Stimulated activated CD8-positive, alpha-beta memory T cell treated with anti-CD3 and anti-CD28 coated beads, Interleukin-15, amount 100 ng/mL, for 4 hours (primary cell): Measurements from ENCODE around the gene RBMS1.

Experiments used
- DNase-seq, 2 donors: peaks; one replicate each; pipeline ENCODE4 v3.0.0-alpha.2; 2020; ENCODE audit warnings: low read depth in 2 of 2

RBMS1 gene

DNA sequence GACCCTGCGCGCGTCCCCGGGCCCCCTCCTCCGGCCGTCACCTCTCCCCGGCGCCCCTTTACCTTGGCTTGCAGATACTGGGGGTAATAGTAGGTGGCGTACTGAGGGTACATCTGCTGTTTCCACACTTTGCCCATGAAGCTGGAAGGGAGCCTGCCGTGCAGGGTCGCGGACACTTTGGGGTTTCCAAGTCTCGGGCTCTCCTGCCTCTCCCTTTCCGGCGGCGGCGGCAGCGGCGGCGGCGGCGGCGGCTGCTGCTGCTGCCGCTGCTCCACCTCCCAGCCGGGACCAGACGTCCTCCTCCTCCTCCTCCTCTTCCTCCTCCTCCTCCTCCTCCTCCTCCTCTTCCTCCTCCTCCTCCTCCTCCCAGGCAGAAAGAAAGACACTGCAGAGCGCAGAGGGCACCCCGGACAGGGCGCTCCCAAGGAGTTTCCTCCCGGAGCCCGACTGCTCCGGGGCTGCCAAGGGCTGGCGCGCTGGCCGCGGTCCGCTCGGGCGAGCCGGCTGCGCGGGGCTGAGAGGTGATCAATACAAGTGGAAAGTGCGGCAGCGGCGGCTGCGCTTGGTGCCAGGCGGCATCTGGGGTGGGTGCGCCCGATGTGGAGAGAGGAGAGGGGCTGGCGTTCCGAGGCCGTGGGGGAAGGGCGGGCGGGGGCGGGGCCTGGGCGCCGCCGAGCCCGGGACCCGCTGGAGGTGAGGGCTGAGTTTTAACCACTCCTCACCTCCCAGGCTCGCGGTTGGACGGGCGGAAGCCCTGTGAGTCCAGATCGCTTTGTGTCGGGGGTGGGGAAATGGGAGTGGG lies at the start of gene RBMS1:
Gene RBMS1, minus strand, starts transcription at position 581 of the 802 bp plus-strand sequence. Its CDS starts 444 bp downstream, at position 137.
- peak; percentile 10 to 24 for DNase-seq

GRCh38 chr2:160541745-160542144 lies 48.1 kb upstream of the RBMS1 start:
- DNase-seq = no peak

DNA sequence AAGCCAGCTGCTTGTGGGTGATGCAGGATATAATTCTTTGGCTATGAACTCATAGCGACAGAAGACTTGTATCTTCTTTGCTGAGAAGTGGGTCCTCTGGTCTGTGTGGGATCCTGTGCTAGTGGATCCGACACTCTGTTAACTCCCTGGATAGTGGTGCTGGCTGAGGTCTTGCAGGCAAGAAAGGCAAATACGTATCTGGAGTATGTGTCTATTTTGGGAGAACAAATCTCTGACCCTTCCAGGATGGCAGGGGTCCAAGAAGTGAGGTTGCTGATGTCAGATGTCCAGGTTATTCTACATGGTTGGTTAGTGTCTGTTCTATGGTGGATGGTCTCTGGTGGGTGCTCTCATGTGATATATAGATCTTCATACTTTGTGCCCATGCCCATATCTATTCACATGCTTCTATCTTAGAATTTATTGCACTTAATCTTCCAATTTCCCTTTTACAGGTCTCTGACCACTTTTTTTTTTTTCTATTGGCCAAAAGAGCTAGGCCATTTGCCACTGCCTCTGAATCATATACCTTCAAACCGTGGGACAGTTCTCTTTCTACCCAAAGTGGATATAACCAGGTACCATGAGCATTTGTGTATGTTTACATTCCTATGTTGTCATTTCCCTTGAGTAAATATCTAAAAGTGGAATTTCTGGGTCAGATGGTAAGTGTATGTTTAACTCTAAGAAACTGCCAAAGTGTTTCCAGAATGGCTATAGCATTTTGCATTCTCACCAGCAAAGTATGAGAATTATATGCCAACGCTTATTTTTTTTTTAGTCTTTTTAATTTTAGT lies 45.1 kb upstream of the RBMS1 start:
- DNase-seq = no peak

DNA sequence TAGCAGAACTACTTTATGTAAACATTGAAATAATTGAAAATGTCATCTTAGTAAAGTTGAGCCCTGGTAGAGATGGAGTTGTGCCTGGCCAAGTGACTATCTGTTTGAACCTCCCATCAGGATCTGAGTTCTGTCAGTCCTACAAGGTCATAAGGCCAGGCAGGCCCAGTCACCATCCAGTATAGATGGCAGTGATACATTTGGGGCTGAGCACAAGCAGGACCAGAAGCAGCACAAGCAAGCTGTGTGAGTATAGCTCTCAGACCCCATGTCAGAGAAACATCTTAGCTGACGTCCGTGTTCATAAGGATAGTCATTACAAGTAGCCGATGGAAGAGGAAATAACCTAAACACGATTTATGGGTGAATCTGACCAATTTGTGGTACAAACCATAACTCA lies 44.5 kb upstream of the RBMS1 start:
- DNase-seq = no peak

DNA sequence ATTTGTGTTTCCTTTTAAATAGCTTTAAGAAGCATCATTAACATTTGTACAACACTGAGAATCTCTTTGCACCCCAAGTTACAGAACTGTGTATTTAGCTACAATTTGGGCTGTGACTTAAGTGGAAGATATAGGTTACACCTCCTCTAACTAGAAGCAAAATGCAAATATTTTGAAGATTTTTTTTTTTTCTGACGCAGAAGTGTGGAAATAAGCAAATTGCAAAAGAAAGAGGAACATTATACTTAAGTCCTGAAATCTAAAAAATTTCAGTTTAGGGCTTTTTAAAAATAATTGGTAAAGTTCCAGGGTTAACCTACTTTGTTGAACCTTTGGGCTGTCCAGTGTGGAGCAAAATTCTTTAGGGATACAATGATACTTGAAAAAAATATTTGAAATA lies 41.4 kb upstream of the RBMS1 start:
- DNase-seq = no peak

- DNase-seq = no peak
Measured at GRCh38 chr2:160534249-160534648, 40.6 kb upstream of the RBMS1 start.

DNA sequence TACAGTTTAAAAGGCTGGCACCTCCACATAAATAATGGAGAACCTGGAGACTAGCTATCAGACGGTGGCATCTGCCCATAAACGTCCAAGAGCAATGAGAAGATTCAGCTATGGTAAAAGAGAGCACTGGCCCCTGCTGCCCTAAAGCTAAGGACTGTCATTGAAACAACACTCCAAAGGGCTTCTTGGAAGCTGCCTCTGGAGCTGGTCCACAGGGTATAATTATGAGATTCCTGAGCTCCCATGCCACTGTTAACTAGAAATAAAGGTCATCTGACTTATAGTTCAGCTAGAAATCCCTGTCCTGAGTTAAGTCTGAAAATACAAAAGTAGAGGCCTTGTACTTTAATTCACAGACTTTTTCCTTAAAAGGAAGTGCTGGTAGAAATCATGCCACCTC lies 39.9 kb upstream of the RBMS1 start:
- no peak for DNase-seq

DNA sequence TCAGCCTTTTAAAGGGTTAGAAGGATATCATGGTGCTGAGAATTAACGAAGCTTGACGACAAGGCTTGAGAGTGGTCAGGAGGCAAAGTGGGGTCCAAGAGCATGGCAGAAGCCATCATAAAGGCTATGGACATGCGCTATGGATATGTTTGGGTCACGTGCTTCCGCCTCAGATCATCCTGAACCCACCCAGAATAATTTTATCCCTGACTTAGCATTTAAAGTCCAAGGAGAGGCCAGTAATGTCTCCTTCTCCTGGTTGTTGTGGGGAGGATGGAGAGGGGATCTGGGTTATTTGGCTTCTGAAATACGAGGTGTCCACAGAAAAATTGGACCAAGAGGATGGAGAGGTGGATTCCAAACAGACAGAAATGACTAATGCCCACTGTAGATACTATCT lies 38.8 kb upstream of the RBMS1 start:
- DNase-seq = no peak

DNA sequence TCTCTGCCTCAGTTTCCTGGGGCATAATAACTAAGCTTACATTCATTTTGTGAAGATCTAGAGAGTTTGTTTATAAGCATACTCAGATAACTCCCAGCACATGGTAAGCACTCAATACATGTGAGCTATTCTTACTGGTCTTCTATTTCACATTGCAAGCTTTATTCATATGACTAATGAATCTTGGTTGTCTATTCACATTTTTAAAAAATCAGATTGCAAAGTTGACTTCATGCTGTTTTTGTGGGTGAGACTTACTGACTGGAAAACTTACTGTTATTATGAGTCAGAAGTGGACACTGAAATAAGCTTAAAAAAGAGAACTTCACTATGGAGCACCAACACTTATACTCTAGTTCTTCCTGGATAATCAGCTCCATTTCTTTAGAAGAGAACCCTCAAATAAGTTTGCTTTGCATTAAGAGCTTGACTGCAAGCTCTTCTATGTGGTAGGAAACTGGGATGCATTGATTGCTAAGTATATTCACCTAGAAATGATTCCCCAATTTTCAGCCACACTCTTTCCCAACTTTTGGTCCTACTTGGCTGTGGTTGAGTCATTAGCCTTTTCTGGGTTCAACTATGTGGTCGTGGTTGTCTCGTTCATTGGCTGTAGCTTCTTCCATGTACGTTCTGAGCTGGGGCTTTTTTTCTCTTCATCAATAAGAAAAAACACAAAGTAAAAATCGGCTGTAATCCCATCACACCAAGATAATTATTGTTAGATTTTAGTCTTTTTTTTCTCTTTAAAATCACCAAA lies 29.5 kb upstream of the RBMS1 start:
- DNase-seq = no peak

- no peak for DNase-seq
Measured at GRCh38 chr2:160517731-160518130, 24.1 kb upstream of the RBMS1 start.

DNA sequence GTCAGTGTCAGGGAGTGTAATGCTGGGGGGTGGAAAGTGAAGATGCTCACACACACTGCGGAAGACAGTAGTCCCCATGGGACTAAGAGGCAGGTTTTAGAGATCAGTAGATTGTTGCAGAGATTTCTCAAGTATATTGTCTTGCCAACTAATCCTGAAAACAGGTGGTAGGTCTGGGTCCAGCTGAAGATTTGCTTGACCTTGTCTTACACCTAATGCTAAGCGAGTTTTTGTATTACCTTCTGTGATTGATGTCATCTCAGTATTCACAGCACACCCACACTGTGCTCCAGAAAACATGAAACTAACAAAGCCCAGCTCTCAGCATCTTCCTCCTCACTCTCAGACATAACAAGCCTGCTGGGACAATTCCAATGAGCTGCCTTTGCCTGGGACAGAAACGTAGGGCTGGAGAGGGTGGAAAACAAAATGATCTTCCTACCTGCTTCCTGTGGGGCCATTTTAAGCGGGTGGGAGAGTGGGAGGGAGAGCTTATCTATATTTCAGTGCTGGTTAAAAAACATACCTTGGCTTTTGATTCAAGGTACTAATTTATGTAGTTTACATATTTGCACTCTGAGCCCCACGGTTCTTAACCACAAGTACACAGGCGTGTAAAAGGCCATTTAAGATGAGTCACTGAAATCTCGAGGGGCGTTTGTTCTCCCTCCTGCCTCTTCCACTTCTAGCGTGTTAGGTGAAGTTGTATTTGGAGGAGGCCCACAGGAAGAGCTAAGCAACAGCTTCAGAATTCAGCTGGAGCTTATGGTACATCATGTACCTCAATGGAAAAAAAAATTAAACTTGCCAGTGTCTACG lies 23.1 kb upstream of the RBMS1 start:
- no peak for DNase-seq

GRCh38 chr2:160515120-160515519 lies 21.5 kb upstream of the RBMS1 start:
- no peak for DNase-seq

DNA sequence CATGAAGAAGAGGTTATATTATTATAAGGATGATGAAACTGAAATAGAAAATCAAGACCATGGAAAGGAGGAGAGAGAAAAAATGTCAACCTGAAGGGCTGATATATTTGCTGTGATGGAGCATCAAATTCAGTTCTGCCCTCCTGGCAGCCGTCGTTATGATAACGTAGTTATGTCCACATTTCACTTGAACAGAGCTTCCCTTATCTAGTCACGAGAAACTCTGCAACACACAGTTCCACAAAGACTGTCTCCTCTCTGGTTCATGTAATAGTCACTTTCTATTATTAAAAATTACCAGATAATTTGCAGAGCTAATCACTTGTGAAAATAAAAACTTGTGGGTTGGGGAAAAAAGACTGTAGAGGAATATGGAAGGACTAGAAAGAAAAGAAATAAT lies 19.5 kb upstream of the RBMS1 start:
- DNase-seq = no peak

DNA sequence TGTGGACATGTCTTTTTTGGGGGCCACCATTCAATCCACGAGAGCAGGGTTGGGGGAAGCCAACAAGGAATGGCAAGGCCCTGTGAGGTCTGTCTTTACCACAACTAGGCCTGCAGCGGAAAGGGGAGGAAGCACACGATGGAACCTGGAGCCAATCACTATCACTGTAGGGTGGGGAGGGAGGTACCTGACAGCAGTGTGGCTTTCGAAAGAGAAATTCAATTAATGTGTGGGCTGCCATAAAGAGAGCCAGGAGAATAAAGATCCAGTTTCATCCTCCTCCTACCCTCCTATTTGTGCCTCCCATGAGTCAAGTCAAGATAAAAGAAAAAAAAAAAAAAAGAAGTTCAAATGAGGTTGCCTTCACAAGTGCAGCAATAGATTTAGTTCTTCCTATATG lies 18.9 kb upstream of the RBMS1 start:
- DNase-seq = no peak

DNA sequence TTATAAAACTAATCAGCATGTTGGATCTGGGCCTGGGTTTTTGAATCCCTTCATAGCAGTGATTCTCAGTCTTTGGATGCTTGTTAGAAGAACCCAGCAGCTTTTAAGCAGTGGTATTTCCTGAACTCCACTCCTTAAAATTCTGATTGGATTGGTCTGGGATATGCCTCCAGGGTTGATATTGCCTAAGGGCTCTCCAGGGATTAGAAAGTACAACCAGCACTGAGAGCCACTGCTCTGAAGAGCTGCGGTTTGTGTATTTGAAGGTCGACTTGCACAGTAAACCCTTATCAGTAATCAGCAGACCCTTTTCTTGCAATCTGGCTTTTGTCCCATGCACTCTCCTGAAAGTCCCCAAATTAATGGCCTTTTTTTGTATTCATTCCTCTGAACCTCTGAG lies 17.0 kb upstream of the RBMS1 start:
- no peak for DNase-seq

- DNase-seq = no peak
Measured at GRCh38 chr2:160509016-160509415, 15.4 kb upstream of the RBMS1 start.

GRCh38 chr2:160507464-160507863 lies 13.9 kb upstream of the RBMS1 start:
- no peak for DNase-seq

GRCh38 chr2:160507046-160507407 lies 13.4 kb upstream of the RBMS1 start:
- no peak for DNase-seq

- no peak for DNase-seq
Measured at GRCh38 chr2:160506371-160507045, 12.9 kb upstream of the RBMS1 start.

DNA sequence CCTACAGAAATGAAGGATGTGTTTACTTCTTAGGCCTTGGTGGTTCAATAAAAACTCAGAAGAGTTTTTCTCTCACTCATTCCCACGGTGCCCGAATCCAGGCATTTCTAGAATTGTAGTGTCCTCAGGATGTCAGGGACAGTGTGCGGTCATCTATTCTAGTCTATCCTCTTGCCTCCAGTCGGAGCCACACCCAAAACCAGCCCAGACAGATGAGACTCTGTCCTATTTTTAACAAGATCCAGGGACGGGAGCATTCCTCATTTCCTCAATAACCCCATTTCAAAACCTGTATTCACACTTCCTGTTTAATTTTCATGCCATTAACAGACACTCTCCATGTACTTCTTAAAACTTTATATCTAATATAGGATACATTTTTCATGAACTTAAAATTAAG lies 11.6 kb upstream of the RBMS1 start:
- no peak for DNase-seq

GRCh38 chr2:160502478-160502877 lies 8.9 kb upstream of the RBMS1 start:
- DNase-seq = no peak
